Activated T-cell treated with anti-CD3 and anti-CD28 coated beads, Interleukin-2, amount 50 U/mL, for 4 hours (primary cell): ENCODE measurements around the gene FOXF1. TPM values are rescaled to one million over a fixed set of nuclear protein-coding genes. Genes with fewer than 3 reads are reported as not detected.

ENCODE experiments used
- ATAC-seq, 2 donors: fragments of 200-7000 bp; cut with Tn5 transposase; one replicate each; pipeline ENCODE4 v1.10.0; 2021
- DNase-seq: peaks from one replicate; pipeline ENCODE4 v3.0.0-alpha.2; 2020
- H3K27me3 Mint-ChIP-seq: one replicate; pipeline ENCODE4 v1.8.0; 2021; ENCODE audit warnings: low read depth, mixed read lengths
- H3K36me3 Mint-ChIP-seq: one replicate; pipeline ENCODE4 v1.8.0; 2022; ENCODE audit warnings: mixed read lengths; ENCODE audit not compliant: insufficient read depth
- H3K4me1 Mint-ChIP-seq: one replicate; pipeline ENCODE4 v1.8.0; 2021; ENCODE audit warnings: low read depth, mixed read lengths
- H3K4me3 Mint-ChIP-seq: one replicate; pipeline ENCODE4 v1.8.0; 2021; ENCODE audit warnings: mild to moderate bottlenecking, moderate library complexity, mixed read lengths
- H3K9me3 Mint-ChIP-seq: one replicate; pipeline ENCODE4 v1.8.0; 2021; ENCODE audit warnings: mixed read lengths
- total RNA-seq, 3 donors: library from RNA; stranded (reverse); gene quantifications; one replicate each; pipeline ENCODE4 v1.2.1, GENCODE V29; 2021

FOXF1 gene
- total RNA-seq, 3 donors from 2014 or later = 0.05 to 0.08 (median 0.08) TPM

- Mint-ChIP-seq H3K36me3 (peaks cover 4% of the 10 kb centered on the region), H3K27me3 (peaks cover 9% of the 10 kb centered on the region), H3K4me3 (peak within 1 kb of the TSS; percentile 94), H3K9me3 (no peaks in the 10 kb centered on the region), H3K4me1 (peaks cover 18% of the 10 kb centered on the region)
- ATAC-seq (peak; percentile 94 to 95), DNase-seq (peak; percentile 96)
Observed at GRCh38 chr16:86554917-86555703, 44.8 kb downstream of the FOXF1 start, which contains the start of gene MTHFSD. Gene MTHFSD, minus strand, starts transcription at chr16:86555235. Its CDS starts 51 bp downstream, at chr16:86555184.

GRCh38 chr16:86555704-86556075 lies 45.4 kb downstream of the FOXF1 start:
- DNase-seq = no peak
- ATAC-seq = no peak
- peaks cover 13% of the 10 kb centered on the region for H3K27me3 Mint-ChIP-seq
- H3K4me1 Mint-ChIP-seq = peaks cover 18% of the 10 kb centered on the region
- H3K9me3 Mint-ChIP-seq = no peaks in the 10 kb centered on the region
- H3K4me3 Mint-ChIP-seq = peak overlapping the region; percentile 94
- H3K36me3 Mint-ChIP-seq = peaks cover 4% of the 10 kb centered on the region

- no peaks in the 10 kb centered on the region for H3K9me3 Mint-ChIP-seq
- peaks cover 18% of the 10 kb centered on the region for H3K27me3 Mint-ChIP-seq
- peaks cover 18% of the 10 kb centered on the region for H3K4me1 Mint-ChIP-seq
- no peak for DNase-seq
- H3K4me3 Mint-ChIP-seq = peak overlapping the region; percentile 32
- peaks cover 2% of the 10 kb centered on the region for H3K36me3 Mint-ChIP-seq
- no peak for ATAC-seq
Observed at GRCh38 chr16:86556576-86556975, 46.2 kb downstream of the FOXF1 start.

- Mint-ChIP-seq H3K4me1 (peaks cover 16% of the 10 kb centered on the region), H3K27me3 (peaks cover 26% of the 10 kb centered on the region), H3K9me3 (no peaks in the 10 kb centered on the region), H3K36me3 (peaks cover 2% of the 10 kb centered on the region), H3K4me3 (no peak overlapping the region)
- ATAC-seq (no peak), DNase-seq (no peak)
Observed at GRCh38 chr16:86557587-86557986, 47.3 kb downstream of the FOXF1 start.

GRCh38 chr16:86558355-86559193 lies 48.2 kb downstream of the FOXF1 start:
- H3K4me3 Mint-ChIP-seq = no peak overlapping the region
- H3K36me3 Mint-ChIP-seq = peaks cover 2% of the 10 kb centered on the region
- ATAC-seq (no peak), DNase-seq (no peak)
- H3K4me1 Mint-ChIP-seq = peaks cover 15% of the 10 kb centered on the region
- peaks cover 34% of the 10 kb centered on the region for H3K27me3 Mint-ChIP-seq
- H3K9me3 Mint-ChIP-seq = no peaks in the 10 kb centered on the region

- DNase-seq (no peak), ATAC-seq (no peak)
- H3K4me1 Mint-ChIP-seq = peaks cover 17% of the 10 kb centered on the region
- H3K9me3 Mint-ChIP-seq = no peaks in the 10 kb centered on the region
- no peak overlapping the region for H3K4me3 Mint-ChIP-seq
- no peaks in the 10 kb centered on the region for H3K36me3 Mint-ChIP-seq
- H3K27me3 Mint-ChIP-seq = peaks cover 46% of the 10 kb centered on the region
Observed at GRCh38 chr16:86559802-86560305, 49.5 kb downstream of the FOXF1 start.

GRCh38 chr16:86562356-86562755 lies 52.0 kb downstream of the FOXF1 start:
- Mint-ChIP-seq H3K9me3 (no peaks in the 10 kb centered on the region), H3K4me1 (peaks cover 16% of the 10 kb centered on the region), H3K36me3 (no peaks in the 10 kb centered on the region), H3K27me3 (peaks cover 62% of the 10 kb centered on the region), H3K4me3 (no peak overlapping the region)
- no peak for DNase-seq
- no peak for ATAC-seq

GRCh38 chr16:86563469-86564345 lies 53.4 kb downstream of the FOXF1 start:
- DNase-seq (peak; percentile 81), ATAC-seq (peak; percentile 75 to 88)
- Mint-ChIP-seq H3K4me3 (peak overlapping the region; percentile 44), H3K9me3 (no peaks in the 10 kb centered on the region), H3K27me3 (peaks cover 62% of the 10 kb centered on the region), H3K4me1 (peaks cover 16% of the 10 kb centered on the region), H3K36me3 (no peaks in the 10 kb centered on the region)

Other genes with a start within 250 kb of the FOXF1 start
- 10 to 100 TPM; 18.9 to 21.2 (median 20.1) TPM for gene MTHFSD, start 44.7 kb downstream of the FOXF1 start, total RNA-seq
- gene FOXC2, start 56.3 kb downstream of the FOXF1 start, total RNA-seq = not detected
- gene FOXL1, start 68.0 kb downstream of the FOXF1 start, total RNA-seq = not detected